BLaER1 (cell line): Measurements from ENCODE around the gene ATP8A1.
"Not testable (repeated sequence)": the region's sequence is repeated elsewhere in the genome, so short reads cannot be mapped to it uniquely, and the experiment has no call there.

Experiments used
- H3K27ac ChIP-seq: shearing (Covaris generic); formaldehyde crosslinking; 2 replicates; pipeline ENCODE4 v1.8.1; 2022
- H3K27me3 ChIP-seq: shearing (Covaris generic); formaldehyde crosslinking; 2 replicates; pipeline ENCODE4 v1.8.1; 2022
- H3K36me3 ChIP-seq: shearing (Covaris generic); formaldehyde crosslinking; 2 replicates; pipeline ENCODE4 v1.8.1; 2022
- H3K4me1 ChIP-seq: shearing (Covaris generic); formaldehyde crosslinking; 2 replicates; pipeline ENCODE4 v1.8.1; 2022
- H3K4me2 ChIP-seq: shearing (Covaris generic); formaldehyde crosslinking; 2 replicates; pipeline ENCODE4 v1.8.1; 2022
- H3K4me3 ChIP-seq: shearing (Covaris generic); formaldehyde crosslinking; 2 replicates; pipeline ENCODE4 v1.8.1; 2022
- H3K9ac ChIP-seq: shearing (Covaris generic); formaldehyde crosslinking; 2 replicates; pipeline ENCODE4 v1.8.1; 2022
- H3K9me3 ChIP-seq: shearing (Covaris generic); formaldehyde crosslinking; 2 replicates; pipeline ENCODE4 v1.8.1; 2022
- H4K20me1 ChIP-seq: shearing (Covaris generic); formaldehyde crosslinking; 2 replicates; pipeline ENCODE4 v1.8.1; 2022
- Cebpa-rat ChIP-seq: shearing (Covaris generic); IDR thresholded peaks from 2 replicates; pipeline ENCODE4 v1.8.1; 2022

ATP8A1 gene

DNA sequence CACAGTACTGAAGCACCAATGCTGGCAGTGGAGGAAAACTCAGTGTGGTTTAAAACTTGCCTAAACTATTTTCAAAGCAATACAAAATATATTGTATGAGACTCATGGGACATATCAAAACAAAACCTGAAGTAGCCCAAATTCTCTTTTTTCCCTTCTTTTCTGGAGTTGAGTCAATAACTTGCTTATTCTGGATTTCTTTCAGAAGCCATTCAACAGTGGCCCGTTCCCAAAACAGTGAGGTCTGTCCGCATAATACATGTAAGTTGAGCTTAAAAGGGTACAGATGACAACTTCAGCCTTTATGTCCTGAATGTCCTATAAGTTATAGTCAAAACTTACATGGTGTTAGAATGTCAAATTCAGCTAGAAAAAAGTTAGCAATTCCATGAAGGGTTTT lies 158.9 kb downstream of the ATP8A1 start:
- Histone ChIP-seq H3K4me2 (no peak overlapping the region), H3K27me3 (no peaks in the 10 kb centered on the region), H3K9me3 (no peaks in the 10 kb centered on the region), H3K27ac (no peak overlapping the region), H4K20me1 (no peaks in the 10 kb centered on the region), H3K9ac (no peak overlapping the region), H3K4me3 (no peak overlapping the region), H3K4me1 (no peaks in the 10 kb centered on the region), H3K36me3 (peaks cover 26% of the 10 kb centered on the region)
- TF ChIP-seq Cebpa-rat, result no peak

DNA sequence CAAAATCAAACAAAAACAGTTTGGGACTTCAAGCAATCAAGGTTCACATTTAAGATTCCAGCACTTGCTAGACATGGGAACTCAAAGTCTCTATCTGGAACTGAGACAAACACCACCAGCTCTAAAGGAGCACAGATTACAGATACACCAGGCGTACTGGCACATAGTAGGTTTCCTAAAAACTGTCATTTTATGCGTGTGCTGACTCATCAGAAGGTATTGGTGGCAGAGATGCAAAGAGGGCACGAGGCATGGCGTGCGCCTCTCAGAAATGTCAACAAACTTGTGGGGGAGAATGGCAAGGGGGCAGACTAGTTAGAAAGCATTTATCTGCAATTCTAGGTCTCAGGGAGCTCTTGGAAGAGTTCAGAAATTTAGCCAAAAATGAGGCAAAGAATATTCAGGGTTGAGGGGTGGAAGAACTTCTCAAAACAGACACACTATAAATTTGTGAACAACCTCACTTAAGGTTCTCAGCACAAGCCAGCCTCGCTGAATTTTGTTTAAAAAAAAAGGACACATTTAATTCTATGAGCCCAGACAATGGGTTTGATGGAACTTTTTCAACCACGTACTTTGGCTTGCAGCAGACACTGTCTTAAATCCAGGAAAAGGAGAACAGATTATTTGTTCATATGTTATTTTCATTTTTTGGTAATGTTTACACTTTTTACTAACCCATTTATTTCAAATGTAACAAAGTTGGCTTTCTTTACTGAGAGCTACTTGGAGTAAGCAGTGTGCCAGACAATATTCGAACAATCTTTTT lies 159.6 kb downstream of the ATP8A1 start:
- H3K27ac ChIP-seq, result no peak overlapping the region
- no peaks in the 10 kb centered on the region for H4K20me1 ChIP-seq
- no peak overlapping the region for H3K4me2 ChIP-seq
- H3K9me3 ChIP-seq, result no peaks in the 10 kb centered on the region
- H3K4me3 ChIP-seq, result no peak overlapping the region
- peaks cover 26% of the 10 kb centered on the region for H3K36me3 ChIP-seq
- no peak for TF ChIP-seq Cebpa-rat
- no peak overlapping the region for H3K9ac ChIP-seq
- H3K27me3 ChIP-seq, result no peaks in the 10 kb centered on the region
- H3K4me1 ChIP-seq, result no peaks in the 10 kb centered on the region

DNA sequence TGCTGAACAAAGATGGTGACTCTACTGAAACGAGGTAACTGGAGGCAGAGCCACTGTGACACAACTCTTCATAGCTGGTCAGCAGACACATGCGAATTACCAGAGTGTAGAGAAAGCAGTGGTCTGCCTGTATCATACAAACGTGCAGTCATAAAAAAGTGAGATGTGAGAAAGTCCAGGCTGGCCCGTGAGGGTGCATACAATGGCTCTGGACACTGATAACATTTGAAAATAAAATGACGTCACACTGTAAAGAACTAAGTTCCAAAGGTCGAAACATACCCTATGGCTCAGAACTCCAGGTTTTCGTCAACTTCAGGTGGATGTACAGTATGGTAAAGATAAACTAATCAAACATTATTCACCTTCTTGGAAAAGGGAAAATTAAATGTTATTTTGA lies 163.9 kb downstream of the ATP8A1 start:
- Histone ChIP-seq H3K27me3 (no peaks in the 10 kb centered on the region), H3K4me1 (no peaks in the 10 kb centered on the region), H3K9me3 (no peaks in the 10 kb centered on the region), H3K9ac (no peak overlapping the region), H3K4me2 (no peak overlapping the region), H4K20me1 (no peaks in the 10 kb centered on the region), H3K4me3 (no peak overlapping the region), H3K27ac (no peak overlapping the region), H3K36me3 (peaks cover 36% of the 10 kb centered on the region)
- TF ChIP-seq Cebpa-rat, result no peak

GRCh38 chr4:42490015-42490414 lies 166.9 kb downstream of the ATP8A1 start:
- Histone ChIP-seq H3K27me3 (no peaks in the 10 kb centered on the region), H3K9me3 (no peaks in the 10 kb centered on the region), H4K20me1 (no peaks in the 10 kb centered on the region), H3K4me3 (no peak overlapping the region), H3K36me3 (peaks cover 22% of the 10 kb centered on the region), H3K9ac (no peak overlapping the region), H3K4me2 (no peak overlapping the region), H3K4me1 (no peaks in the 10 kb centered on the region), H3K27ac (no peak overlapping the region)
- TF ChIP-seq Cebpa-rat, result no peak

DNA sequence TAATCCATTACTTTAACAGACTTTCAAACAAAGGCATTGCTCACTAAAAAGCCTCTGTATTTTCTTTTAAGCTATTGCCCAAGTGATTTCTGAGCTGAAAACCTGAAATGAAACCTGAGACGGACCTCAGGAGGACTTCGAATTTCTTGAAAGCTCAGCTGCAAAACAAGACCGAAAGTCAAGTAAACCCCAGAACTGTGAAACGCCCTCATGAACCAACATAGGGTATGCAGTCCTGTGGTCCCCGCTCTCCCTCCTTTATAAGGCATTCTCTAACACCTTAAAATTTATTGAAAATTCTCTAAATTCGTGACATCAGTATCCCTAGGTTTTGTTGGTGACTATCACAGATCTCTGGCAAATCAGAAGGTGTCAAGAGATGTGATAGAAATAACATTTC lies 167.8 kb downstream of the ATP8A1 start:
- no peak for TF ChIP-seq Cebpa-rat
- no peaks in the 10 kb centered on the region for H4K20me1 ChIP-seq
- H3K27me3 ChIP-seq, result no peaks in the 10 kb centered on the region
- no peaks in the 10 kb centered on the region for H3K4me1 ChIP-seq
- no peak overlapping the region for H3K4me3 ChIP-seq
- no peak overlapping the region for H3K9ac ChIP-seq
- H3K4me2 ChIP-seq, result no peak overlapping the region
- no peak overlapping the region for H3K27ac ChIP-seq
- no peaks in the 10 kb centered on the region for H3K9me3 ChIP-seq
- peaks cover 22% of the 10 kb centered on the region for H3K36me3 ChIP-seq

DNA sequence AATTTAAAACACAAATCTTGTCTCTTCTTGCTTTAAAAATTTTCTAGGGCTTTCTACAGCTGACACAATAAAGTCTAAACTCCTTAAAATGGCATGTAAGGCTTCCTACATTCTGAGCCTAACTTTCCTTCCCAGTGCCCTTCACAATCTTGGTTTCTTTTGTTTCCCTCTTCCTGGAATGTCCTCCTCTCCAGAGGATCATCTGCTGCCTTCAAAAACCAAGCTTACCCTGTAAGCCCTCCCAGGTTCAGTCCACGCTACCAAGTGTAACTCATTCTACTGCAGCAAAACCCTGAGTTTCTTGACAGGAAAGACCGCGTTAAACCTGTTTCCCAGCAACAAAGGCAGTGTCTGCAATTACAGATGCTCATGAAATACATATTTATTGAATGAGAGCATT lies 168.4 kb downstream of the ATP8A1 start:
- Histone ChIP-seq H3K27ac (no peak overlapping the region), H3K9ac (no peak overlapping the region), H3K4me3 (no peak overlapping the region), H3K4me2 (no peak overlapping the region), H3K9me3 (no peaks in the 10 kb centered on the region), H3K36me3 (peaks cover 25% of the 10 kb centered on the region), H4K20me1 (no peaks in the 10 kb centered on the region), H3K27me3 (no peaks in the 10 kb centered on the region), H3K4me1 (no peaks in the 10 kb centered on the region)
- no peak for TF ChIP-seq Cebpa-rat

GRCh38 chr4:42488114-42488513 lies 168.8 kb downstream of the ATP8A1 start:
- peaks cover 28% of the 10 kb centered on the region for H3K36me3 ChIP-seq
- no peak for TF ChIP-seq Cebpa-rat

GRCh38 chr4:42487230-42487629 lies 169.7 kb downstream of the ATP8A1 start:
- Histone ChIP-seq H3K9me3 (no peaks in the 10 kb centered on the region), H3K27ac (no peak overlapping the region), H3K36me3 (peaks cover 20% of the 10 kb centered on the region), H3K4me3 (no peak overlapping the region), H3K9ac (no peak overlapping the region), H3K4me1 (no peaks in the 10 kb centered on the region), H3K4me2 (no peak overlapping the region), H3K27me3 (no peaks in the 10 kb centered on the region), H4K20me1 (no peaks in the 10 kb centered on the region)
- no peak for TF ChIP-seq Cebpa-rat

More at GRCh38 chr4:42488114-42488513, 168.8 kb downstream of the ATP8A1 start:
- no peaks in the 10 kb centered on the region for H3K27me3 ChIP-seq
- no peak overlapping the region for H3K27ac ChIP-seq
- H3K9me3 ChIP-seq, result no peaks in the 10 kb centered on the region
- H3K4me1 ChIP-seq, result no peaks in the 10 kb centered on the region
- H3K4me3 ChIP-seq, result no peak overlapping the region
- no peak overlapping the region for H3K4me2 ChIP-seq
- no peak overlapping the region for H3K9ac ChIP-seq
- no peaks in the 10 kb centered on the region for H4K20me1 ChIP-seq

DNA sequence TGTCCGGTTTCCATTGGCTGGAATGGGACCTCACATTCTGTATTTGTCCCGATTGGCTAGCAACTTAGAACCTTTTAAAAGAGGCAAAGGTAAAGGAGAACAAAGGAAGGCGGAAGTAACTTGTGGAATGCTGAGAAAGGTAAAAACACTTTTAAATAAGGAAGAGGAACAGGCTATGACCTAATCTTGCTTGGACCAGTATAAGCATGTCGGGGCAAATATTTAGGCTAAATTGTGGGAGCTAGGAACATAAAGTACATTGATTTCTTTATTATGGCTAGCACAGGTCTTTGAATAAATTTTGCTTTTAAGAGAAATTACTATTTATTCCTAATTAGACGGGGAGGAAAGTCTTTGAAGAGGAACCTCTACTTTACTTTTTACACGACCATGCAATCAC lies 170.7 kb downstream of the ATP8A1 start:
- not testable (repeated sequence) for H3K4me2 ChIP-seq, H3K9me3 ChIP-seq, H4K20me1 ChIP-seq, H3K27me3 ChIP-seq, H3K4me1 ChIP-seq, H3K4me3 ChIP-seq, H3K9ac ChIP-seq, H3K27ac ChIP-seq
- H3K36me3 ChIP-seq, result peaks cover 21% of the 10 kb centered on the region

GRCh38 chr4:42484630-42485029 lies 172.3 kb downstream of the ATP8A1 start:
- Histone ChIP-seq H4K20me1 (no peaks in the 10 kb centered on the region), H3K9ac (no peak overlapping the region), H3K4me1 (no peaks in the 10 kb centered on the region), H3K4me2 (no peak overlapping the region), H3K27ac (no peak overlapping the region), H3K4me3 (no peak overlapping the region), H3K36me3 (peaks cover 18% of the 10 kb centered on the region), H3K27me3 (no peaks in the 10 kb centered on the region), H3K9me3 (no peaks in the 10 kb centered on the region)
- no peak for TF ChIP-seq Cebpa-rat
